ENCODE measurements around the gene RANGRF. TPM values are rescaled to one million over a fixed set of nuclear protein-coding genes. Genes with fewer than 3 reads are reported as not detected.

Gene RANGRF
- total RNA-seq, 1 donor from 2014 or later = 22.0 TPM

- TF ChIP-seq CTCF (IDR thresholded peaks at IDR 0.05; ENCODE audit: unreplicated experiment) = no peak
- Mint-ChIP-seq H3K27ac (ENCODE audit: unreplicated experiment) (no peak overlapping the region), H3K9me3 (ENCODE audit: unreplicated experiment) (no peaks in the 10 kb centered on the region), H3K4me3 (ENCODE audit: unreplicated experiment) (no peak overlapping the region), H3K4me1 (ENCODE audit: unreplicated experiment) (peaks cover 6% of the 10 kb centered on the region), H3K27me3 (ENCODE audit: unreplicated experiment) (peaks cover 3% of the 10 kb centered on the region), H3K36me3 (ENCODE audit: low read depth, unreplicated experiment) (no peaks in the 10 kb centered on the region)
- DNase-seq (ENCODE audit: low spot score) = no peak
Measured at GRCh38 chr17:8300226-8300625, 11.8 kb downstream of the RANGRF start.

GRCh38 chr17:8300627-8301242, 12.3 kb downstream of the RANGRF start:
- peaks cover 6% of the 10 kb centered on the region for H3K4me1 Mint-ChIP-seq (ENCODE audit: unreplicated experiment)
- H3K9me3 Mint-ChIP-seq (ENCODE audit: unreplicated experiment) = no peaks in the 10 kb centered on the region
- no peak overlapping the region for H3K27ac Mint-ChIP-seq (ENCODE audit: unreplicated experiment)
- TF ChIP-seq CTCF (IDR thresholded peaks at IDR 0.05; ENCODE audit: unreplicated experiment) = peak; percentile 85
- H3K4me3 Mint-ChIP-seq (ENCODE audit: unreplicated experiment) = no peak overlapping the region
- peak; percentile 44 for DNase-seq (ENCODE audit: low spot score)
- H3K27me3 Mint-ChIP-seq (ENCODE audit: unreplicated experiment) = peaks cover 3% of the 10 kb centered on the region
- no peaks in the 10 kb centered on the region for H3K36me3 Mint-ChIP-seq (ENCODE audit: low read depth, unreplicated experiment)

- Mint-ChIP-seq H3K9me3 (ENCODE audit: unreplicated experiment) (no peaks in the 10 kb centered on the region), H3K4me1 (ENCODE audit: unreplicated experiment) (peaks cover 35% of the 10 kb centered on the region), H3K27me3 (ENCODE audit: unreplicated experiment) (peaks cover 15% of the 10 kb centered on the region), H3K36me3 (ENCODE audit: low read depth, unreplicated experiment) (peaks cover 29% of the 10 kb centered on the region), H3K4me3 (ENCODE audit: unreplicated experiment) (peak overlapping the region; percentile 93), H3K27ac (ENCODE audit: unreplicated experiment) (peak overlapping the region; percentile 96)
- peak; percentile 43 for DNase-seq (ENCODE audit: low spot score)
- no peak for TF ChIP-seq CTCF (IDR thresholded peaks at IDR 0.05; ENCODE audit: unreplicated experiment)
Measured at GRCh38 chr17:8310601-8311123, 22.2 kb downstream of the RANGRF start.

GRCh38 chr17:8311131-8311790, 22.8 kb downstream of the RANGRF start:
- no peak for TF ChIP-seq CTCF (IDR thresholded peaks at IDR 0.05; ENCODE audit: unreplicated experiment)
- Mint-ChIP-seq H3K9me3 (ENCODE audit: unreplicated experiment) (no peaks in the 10 kb centered on the region), H3K4me3 (ENCODE audit: unreplicated experiment) (peak overlapping the region; percentile 93), H3K36me3 (ENCODE audit: low read depth, unreplicated experiment) (peaks cover 35% of the 10 kb centered on the region), H3K27ac (ENCODE audit: unreplicated experiment) (peak overlapping the region; percentile 96), H3K4me1 (ENCODE audit: unreplicated experiment) (peaks cover 40% of the 10 kb centered on the region), H3K27me3 (ENCODE audit: unreplicated experiment) (peaks cover 19% of the 10 kb centered on the region)
- no peak for DNase-seq (ENCODE audit: low spot score)

GRCh38 chr17:8312251-8312650, 23.8 kb downstream of the RANGRF start:
- peaks cover 40% of the 10 kb centered on the region for H3K36me3 Mint-ChIP-seq (ENCODE audit: low read depth, unreplicated experiment)
- no peak for DNase-seq (ENCODE audit: low spot score)
- TF ChIP-seq CTCF (IDR thresholded peaks at IDR 0.05; ENCODE audit: unreplicated experiment) = no peak
- no peaks in the 10 kb centered on the region for H3K9me3 Mint-ChIP-seq (ENCODE audit: unreplicated experiment)
- no peak overlapping the region for H3K27ac Mint-ChIP-seq (ENCODE audit: unreplicated experiment)
- H3K27me3 Mint-ChIP-seq (ENCODE audit: unreplicated experiment) = peaks cover 19% of the 10 kb centered on the region
- H3K4me1 Mint-ChIP-seq (ENCODE audit: unreplicated experiment) = peaks cover 40% of the 10 kb centered on the region
- peak overlapping the region; percentile 93 for H3K4me3 Mint-ChIP-seq (ENCODE audit: unreplicated experiment)
